GM10248 (cell line): ENCODE data around the gene TBC1D9.
A peak's percentile ranks its signal among the peaks of the same experiment; 100 is the strongest.

ENCODE experiments used
- CTCF ChIA-PET: fragments of 300-600 bp; sonication (Branson Sonifier 250); formaldehyde crosslinking; extraction: SDS; loops from one replicate; lab custom pipeline; 2021; ENCODE audit warnings: antibody characterized with exemption; lab: Yijun Ruan, JAX
- POLR2A ChIA-PET: fragments of 350-650 bp; sonication (Branson Sonifier 250); formaldehyde crosslinking; extraction: SDS; loops from one replicate; lab custom pipeline; 2020; ENCODE audit warnings: antibody characterized with exemption; lab: Yijun Ruan, JAX
- DNase-seq: peaks from one replicate; pipeline ENCODE4 v3.0.0; 2012; ENCODE audit errors: extremely low spot score
- TF ChIP-seq, protein P1 (sequence below): IDR thresholded peaks from 2 replicates; pipeline ENCODE4 v1.5.1; 2012; ENCODE audit warnings: mild to moderate bottlenecking, low read depth; ENCODE audit errors: extremely low read depth, missing control alignments, control extremely low read depth

Gene TBC1D9

DNA sequence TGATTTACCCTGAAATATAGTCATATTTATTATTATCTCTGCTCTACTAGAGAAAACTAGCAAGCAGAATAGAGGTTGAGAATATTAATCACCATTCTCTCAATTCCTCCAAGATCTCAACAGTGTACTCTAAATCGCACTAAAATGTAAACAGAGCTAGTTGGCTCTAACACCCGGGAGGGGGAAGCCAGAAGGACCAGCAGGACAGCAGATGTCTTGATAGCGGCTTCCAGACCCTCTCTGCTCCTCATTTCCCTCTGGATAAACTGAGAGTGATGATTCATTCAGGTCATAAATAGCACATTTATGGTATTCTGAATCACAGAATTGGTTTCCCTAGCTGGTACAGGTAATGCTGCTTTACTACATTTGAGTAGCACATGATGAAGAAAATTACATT is 82.5 kb downstream of the TBC1D9 start:
- no peak for DNase-seq
- POLR2A ChIA-PET: no interaction called here
- CTCF ChIA-PET: no interaction called here
- TF ChIP-seq, protein P1, sequence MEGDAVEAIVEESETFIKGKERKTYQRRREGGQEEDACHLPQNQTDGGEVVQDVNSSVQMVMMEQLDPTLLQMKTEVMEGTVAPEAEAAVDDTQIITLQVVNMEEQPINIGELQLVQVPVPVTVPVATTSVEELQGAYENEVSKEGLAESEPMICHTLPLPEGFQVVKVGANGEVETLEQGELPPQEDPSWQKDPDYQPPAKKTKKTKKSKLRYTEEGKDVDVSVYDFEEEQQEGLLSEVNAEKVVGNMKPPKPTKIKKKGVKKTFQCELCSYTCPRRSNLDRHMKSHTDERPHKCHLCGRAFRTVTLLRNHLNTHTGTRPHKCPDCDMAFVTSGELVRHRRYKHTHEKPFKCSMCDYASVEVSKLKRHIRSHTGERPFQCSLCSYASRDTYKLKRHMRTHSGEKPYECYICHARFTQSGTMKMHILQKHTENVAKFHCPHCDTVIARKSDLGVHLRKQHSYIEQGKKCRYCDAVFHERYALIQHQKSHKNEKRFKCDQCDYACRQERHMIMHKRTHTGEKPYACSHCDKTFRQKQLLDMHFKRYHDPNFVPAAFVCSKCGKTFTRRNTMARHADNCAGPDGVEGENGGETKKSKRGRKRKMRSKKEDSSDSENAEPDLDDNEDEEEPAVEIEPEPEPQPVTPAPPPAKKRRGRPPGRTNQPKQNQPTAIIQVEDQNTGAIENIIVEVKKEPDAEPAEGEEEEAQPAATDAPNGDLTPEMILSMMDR: no peak

DNA sequence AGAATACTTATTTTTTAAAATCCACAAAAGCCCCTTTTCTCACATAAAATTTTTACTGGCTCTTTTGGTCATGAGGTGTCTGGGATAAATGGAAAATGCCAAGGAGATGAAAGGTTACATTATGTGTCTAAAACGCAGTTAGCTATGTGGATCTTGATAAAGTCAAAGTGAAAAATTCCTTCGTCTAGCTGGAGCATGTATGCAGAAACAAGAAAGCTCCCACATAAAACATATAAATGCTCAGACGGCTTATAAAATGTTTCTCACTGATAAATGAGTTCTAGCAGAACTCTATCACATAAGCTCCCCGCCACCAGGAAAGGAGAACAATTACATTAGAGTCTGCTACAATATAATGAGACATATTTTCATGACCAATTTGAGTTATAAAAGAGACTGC is 83.8 kb downstream of the TBC1D9 start:
- DNase-seq: no peak
- ChIA-PET POLR2A (no interaction called here), CTCF (interaction anchor here (0.6 to 1.2 kb wide), 3 partner anchors 11 to 23 kb away, joined by 3 to 4 read pairs (median 3); no protein-coding TSS in a partner anchor)
- TF ChIP-seq, protein P1: no peak

- TF ChIP-seq, protein P1: no peak
- ChIA-PET CTCF (interaction anchor here (1.0 kb wide), 1 partner anchor 58 kb away, joined by 3 read pairs; no protein-coding TSS in a partner anchor), POLR2A (no interaction called here)
- no peak for DNase-seq
These were observed 88.1 kb downstream of the TBC1D9 start for GRCh38 chr4:140668111-140668510.

DNA sequence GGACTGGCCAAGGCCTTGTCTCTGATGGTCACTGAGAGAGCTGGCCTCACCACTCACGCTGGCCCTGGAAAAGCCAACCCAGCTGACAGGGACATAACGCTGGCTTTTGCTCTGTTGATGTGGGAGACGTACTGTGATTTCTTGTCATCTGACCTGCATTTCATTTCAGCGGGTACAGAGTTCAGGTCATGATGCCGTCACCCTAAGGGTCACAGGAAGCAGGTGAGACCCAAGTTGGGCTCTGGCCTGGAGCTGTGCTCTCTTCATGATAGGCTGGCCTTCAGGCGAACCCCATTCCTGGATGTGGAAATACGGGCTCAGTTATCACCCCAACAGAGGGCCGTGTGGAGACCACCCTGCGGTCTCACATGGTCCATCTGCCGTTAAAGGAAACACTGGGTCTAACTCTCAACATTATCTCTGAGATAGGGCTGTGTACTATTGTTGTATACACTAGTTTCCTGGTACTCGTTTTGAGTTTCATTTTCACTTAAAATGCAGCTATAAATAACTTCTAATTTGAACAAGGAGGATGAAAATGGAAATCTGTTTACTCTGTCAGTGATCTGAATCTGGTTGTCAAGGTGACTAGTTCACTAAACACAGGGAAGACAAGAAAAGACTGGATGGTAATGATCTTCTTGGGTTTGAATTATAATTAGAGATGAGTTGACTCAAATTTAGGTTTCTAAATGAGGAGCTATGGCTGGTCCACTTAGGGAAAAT is 89.1 kb downstream of the TBC1D9 start:
- POLR2A ChIA-PET: no interaction called here
- peak; percentile 17 for DNase-seq
- CTCF ChIA-PET: interaction anchor here (1.0 kb wide), 1 partner anchor 57 kb away, joined by 3 read pairs; no protein-coding TSS in a partner anchor
- TF ChIP-seq, protein P1: no peak

DNA sequence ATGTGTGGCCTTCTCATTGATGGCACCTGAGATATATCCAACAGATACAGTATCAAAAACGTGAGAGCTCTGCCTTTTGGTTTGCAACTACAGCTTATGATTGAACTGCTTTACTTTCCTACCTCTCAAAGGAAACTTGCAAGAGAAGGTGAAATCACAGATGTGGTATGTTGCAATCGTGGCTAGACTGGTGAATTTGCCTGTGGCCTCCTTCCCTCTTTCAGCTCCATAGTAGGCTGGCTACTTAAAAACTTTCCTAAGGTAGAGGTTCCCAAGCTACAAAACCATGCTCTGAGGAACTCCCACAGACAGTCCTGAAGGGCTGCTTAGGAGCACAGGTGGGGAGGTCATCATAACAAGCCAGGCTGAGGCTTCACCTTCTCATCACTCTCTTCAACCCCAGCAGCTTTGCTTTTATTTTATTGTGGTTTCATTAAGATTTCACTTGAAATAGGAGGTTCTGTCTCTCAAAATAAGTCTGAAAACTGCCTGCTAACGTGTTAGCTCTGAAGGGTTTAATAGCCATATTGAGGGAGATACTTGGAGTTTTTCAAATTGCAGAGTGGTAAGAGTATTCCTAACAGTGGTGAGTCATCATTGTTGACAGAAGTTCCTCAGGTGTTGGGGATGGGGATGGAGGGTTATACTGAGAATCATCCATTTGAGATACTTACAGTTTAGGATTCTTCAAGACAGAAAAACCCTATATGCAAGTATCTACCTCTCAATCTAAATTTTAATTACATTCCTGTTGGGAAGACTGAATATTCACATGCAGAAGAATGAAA is 93.9 kb downstream of the TBC1D9 start:
- TF ChIP-seq, protein P1: no peak
- DNase-seq: no peak
- POLR2A ChIA-PET: no interaction called here
- CTCF ChIA-PET: interaction anchor here (1.2 to 1.7 kb wide), 5 partner anchors 9 to 56 kb away, joined by 3 to 5 read pairs (median 4); no protein-coding TSS in a partner anchor

GRCh38 chr4:140661550-140661949 is 94.6 kb downstream of the TBC1D9 start:
- ChIA-PET CTCF (interaction anchor here (1.2 to 1.7 kb wide), 5 partner anchors 10 to 56 kb away, joined by 3 to 5 read pairs (median 4); no protein-coding TSS in a partner anchor), POLR2A (no interaction called here)
- DNase-seq: no peak

More at GRCh38 chr4:140661550-140661949, 94.6 kb downstream of the TBC1D9 start:
- TF ChIP-seq, protein P1: no peak
